ENCODE measurements around the gene CPVL. TPM values are rescaled to one million over a fixed set of nuclear protein-coding genes. Genes with fewer than 3 reads are reported as not detected.
"Not testable (repeated sequence)": the region's sequence is repeated elsewhere in the genome, so short reads cannot be mapped to it uniquely, and the experiment has no call there.

The CPVL gene
- total and polyA plus RNA-seq, 4 donors: 6.0 to 39.0 (median 12.9) TPM

- 55% methylated on average over 8 of the region's 8 CpGs for WGBS
- Histone ChIP-seq H3K4me3 (ENCODE audit: low read depth in 1 of 3, low read length in 3 of 3) (no peak overlapping the region), H3K9ac (ENCODE audit: low read depth in 1 of 2, low read length in 2 of 2) (no peak overlapping the region), H3K9me3 (ENCODE audit: control insufficient read depth in 4 of 4, low read length in 3 of 4) (no peaks in the 10 kb centered on the region), H3K27ac (ENCODE audit: low read depth in 1 of 2, low read length in 2 of 2) (no peak overlapping the region), H3K27me3 (ENCODE audit: control insufficient read depth in 4 of 4, insufficient read depth in 4 of 4, low read length in 3 of 4) (no peaks in the 10 kb centered on the region), H3K4me1 (ENCODE audit: control insufficient read depth in 4 of 4, insufficient read depth in 4 of 4, low read length in 3 of 4) (peaks cover 0 to 13% (median 12%) of the 10 kb centered on the region in 4 donors), H3K36me3 (ENCODE audit: control insufficient read depth in 4 of 4, insufficient read depth in 3 of 4, low read depth in 1 of 4, low read length in 3 of 4) (no peaks in the 10 kb centered on the region)
- TF ChIP-seq GABPA (IDR thresholded peaks at IDR 0.05 in 1 of 2, conservative IDR thresholded peaks at IDR 0.05 in 1 of 2): no peak
- no peak for TF ChIP-seq HNF4G (IDR thresholded peaks at IDR 0.05)
- no peak for TF ChIP-seq JUND (IDR thresholded peaks at IDR 0.05)
- TF ChIP-seq YY1 (IDR thresholded peaks at IDR 0.05): no peak
- DNase-seq (ENCODE audit: low spot score): no peak
Observed at GRCh38 chr7:29095631-29096445, 50.5 kb downstream of the CPVL start.

- H3K36me3 ChIP-seq (ENCODE audit: control insufficient read depth in 4 of 4, insufficient read depth in 3 of 4, low read depth in 1 of 4, low read length in 3 of 4); DNase-seq (ENCODE audit: low spot score); H3K4me3 ChIP-seq (ENCODE audit: low read depth in 1 of 3, low read length in 3 of 3); H3K9ac ChIP-seq (ENCODE audit: low read depth in 1 of 2, low read length in 2 of 2); H3K4me1 ChIP-seq (ENCODE audit: control insufficient read depth in 4 of 4, insufficient read depth in 4 of 4, low read length in 3 of 4); H3K27me3 ChIP-seq (ENCODE audit: control insufficient read depth in 4 of 4, insufficient read depth in 4 of 4, low read length in 3 of 4); H3K27ac ChIP-seq (ENCODE audit: low read depth in 1 of 2, low read length in 2 of 2); H3K9me3 ChIP-seq (ENCODE audit: control insufficient read depth in 4 of 4, low read length in 3 of 4): not testable (repeated sequence)
- 97% methylated on average over 11 of the region's 11 CpGs for WGBS
Observed at GRCh38 chr7:29093091-29093490, 53.2 kb downstream of the CPVL start.

- H3K36me3 ChIP-seq (ENCODE audit: control insufficient read depth in 4 of 4, insufficient read depth in 3 of 4, low read depth in 1 of 4, low read length in 3 of 4): no peaks in the 10 kb centered on the region
- H3K9me3 ChIP-seq (ENCODE audit: control insufficient read depth in 4 of 4, low read length in 3 of 4): no peaks in the 10 kb centered on the region
- H3K9ac ChIP-seq (ENCODE audit: low read depth in 1 of 2, low read length in 2 of 2): peak overlapping the region in 1 of 2 donors; percentile 58
- TF ChIP-seq MAX (IDR thresholded peaks at IDR 0.05) (no peak), NR2F2 (IDR thresholded peaks at IDR 0.05) (peak; percentile 76), JUND (IDR thresholded peaks at IDR 0.05) (no peak), RAD21 (IDR thresholded peaks at IDR 0.05) (peak in 1 of 2 donors; percentile 10), FOXA2 (IDR thresholded peaks at IDR 0.05) (no peak), SP1 (IDR thresholded peaks at IDR 0.05) (peak; percentile 14)
- H3K4me3 ChIP-seq (ENCODE audit: low read depth in 1 of 3, low read length in 3 of 3): peak overlapping the region in 1 of 3 donors; percentile 5
- peak overlapping the region in 1 of 2 donors; percentile 45 for H3K27ac ChIP-seq (ENCODE audit: low read depth in 1 of 2, low read length in 2 of 2)
- no peak for DNase-seq (ENCODE audit: low spot score)
- H3K27me3 ChIP-seq (ENCODE audit: control insufficient read depth in 4 of 4, insufficient read depth in 4 of 4, low read length in 3 of 4): no peaks in the 10 kb centered on the region
- WGBS: 50% methylated on average over 4 of the region's 4 CpGs
- H3K4me1 ChIP-seq (ENCODE audit: control insufficient read depth in 4 of 4, insufficient read depth in 4 of 4, low read length in 3 of 4): no peaks in the 10 kb centered on the region
Observed at GRCh38 chr7:29091715-29092114, 54.6 kb downstream of the CPVL start.

GRCh38 chr7:29090836-29091601 lies 55.3 kb downstream of the CPVL start:
- Histone ChIP-seq H3K9ac (ENCODE audit: low read depth in 1 of 2, low read length in 2 of 2) (peak overlapping the region in 1 of 2 donors; percentile 58), H3K27ac (ENCODE audit: low read depth in 1 of 2, low read length in 2 of 2) (peak overlapping the region in 1 of 2 donors; percentile 45), H3K9me3 (ENCODE audit: control insufficient read depth in 4 of 4, low read length in 3 of 4) (no peaks in the 10 kb centered on the region), H3K4me1 (ENCODE audit: control insufficient read depth in 4 of 4, insufficient read depth in 4 of 4, low read length in 3 of 4) (peaks cover 0 to 4% (median 0%) of the 10 kb centered on the region in 4 donors), H3K36me3 (ENCODE audit: control insufficient read depth in 4 of 4, insufficient read depth in 3 of 4, low read depth in 1 of 4, low read length in 3 of 4) (no peaks in the 10 kb centered on the region), H3K4me3 (ENCODE audit: low read depth in 1 of 3, low read length in 3 of 3) (peak overlapping the region in 1 of 3 donors; percentile 5), H3K27me3 (ENCODE audit: control insufficient read depth in 4 of 4, insufficient read depth in 4 of 4, low read length in 3 of 4) (no peaks in the 10 kb centered on the region)
- no peak for DNase-seq (ENCODE audit: low spot score)
- WGBS: 52% methylated on average over 10 of the region's 10 CpGs
- TF ChIP-seq RAD21 (IDR thresholded peaks at IDR 0.05) (no peak), RXRA (IDR thresholded peaks at IDR 0.05) (no peak), HNF4A (conservative IDR thresholded peaks at IDR 0.05) (no peak)
